HCT116 (cell line): ENCODE results near the gene STAG1. TPM values are rescaled to one million over a fixed set of nuclear protein-coding genes. Genes with fewer than 3 reads are reported as not detected.
A peak's percentile ranks its signal among the peaks of the same experiment; 100 is the strongest.

Experiments
- ATAC-seq: fragments of 200-7000 bp; cut with Tn5 transposase; 2 replicates; pipeline ENCODE4 v1.9.1; 2020; ENCODE audit warnings: mild to moderate bottlenecking, moderate library complexity
- BruUV-seq: library from RNA; stranded (reverse); fragments of 400-500 nt; replicated peaks from 2 replicates; lab custom pipeline; 2021; lab: Mats Ljungman, UMichigan
- CTCF ChIA-PET: fragments of 300-600 bp; sonication (Branson Sonifier 250); formaldehyde crosslinking; loops from one replicate; lab custom pipeline; 2021; ENCODE audit warnings: antibody characterized with exemption; lab: Charles Lee
- POLR2A ChIA-PET: fragments of 300-600, 350-600 bp; sonication (Branson Sonifier 250); formaldehyde crosslinking; loops from one replicate; lab custom pipeline; 2021; ENCODE audit warnings: antibody characterized with exemption; lab: Charles Lee
- RAD21 ChIA-PET, 2 experiments: fragments of 300-600 bp; sonication (Branson Sonifier 250); formaldehyde crosslinking; loops; one replicate each; lab custom pipeline; 2023; ENCODE audit warnings: low total read pairs in 2 of 2; ENCODE audit not compliant: uncharacterized antibody in 2 of 2, unreplicated experiment in 2 of 2, low non-redundant PET in 1 of 2; lab: Charles Lee
- DNase-seq: peaks from one replicate; pipeline ENCODE4 v3.0.0-alpha.2; 2010; ENCODE audit warnings: low read depth, low spot score
- H2AFZ ChIP-seq: fragments of 200-600 bp; shearing (Covaris generic), sonication (generic); 2 replicates; pipeline ENCODE4 v1.6.1; 2017; ENCODE audit warnings: low read depth, mixed run types, mixed read lengths, antibody characterized with exemption, low read length; ENCODE audit not compliant: poor library complexity, severe bottlenecking
- H3K27ac ChIP-seq: 2 replicates; pipeline ENCODE4 v1.5.1; 2012; ENCODE audit warnings: low read depth, low read length
- H3K27me3 ChIP-seq: fragments of 200-600 bp; sonication (generic); 2 replicates; pipeline ENCODE4 v1.6.1; 2016; ENCODE audit warnings: mixed run types, low read length, mixed read lengths; ENCODE audit not compliant: insufficient read depth
- H3K36me3 ChIP-seq, 2 experiments: fragments of 200-500 bp in 1 of 2; fragments of 200-600 bp in 1 of 2; sonication (Bioruptor generic) in 1 of 2; sonication (generic) in 1 of 2; 2 replicates each; pipeline versions ENCODE4 v1.5.1 to v1.6.1; 2014 to 2016; ENCODE audit warnings: low read length in 2 of 2, inconsistent platforms in 1 of 2, mixed read lengths in 1 of 2, mixed run types in 1 of 2; ENCODE audit not compliant: insufficient read depth in 2 of 2, control insufficient read depth in 1 of 2
- H3K4me1 ChIP-seq, 2 experiments: fragments of 200-600 bp in 1 of 2; sonication (generic) in 1 of 2; 2 replicates each; pipeline versions ENCODE4 v1.5.1 to v1.6.1; 2012 to 2017; ENCODE audit warnings: low read length in 2 of 2, inconsistent platforms in 1 of 2, mild to moderate bottlenecking in 1 of 2, mixed read lengths in 1 of 2, mixed run types in 1 of 2, moderate library complexity in 1 of 2; ENCODE audit not compliant: insufficient read depth in 2 of 2, control insufficient read depth in 1 of 2
- H3K4me2 ChIP-seq: fragments of 200-600 bp; sonication (generic); 2 replicates; pipeline ENCODE4 v1.6.1; 2017; ENCODE audit warnings: mixed run types, low read length, mixed read lengths
- H3K4me3 ChIP-seq, 2 experiments: fragments of 200-600 bp in 1 of 2; sonication (generic) in 1 of 2; replicated peaks in 1 of 2; 2 replicates each; pipeline ENCODE4 v1.5.1; 2011 to 2016; ENCODE audit warnings: low read length in 2 of 2, control low read depth in 1 of 2, low read depth in 1 of 2, mild to moderate bottlenecking in 1 of 2, mixed read lengths in 1 of 2, mixed run types in 1 of 2
- H3K79me2 ChIP-seq: fragments of 200-600 bp; sonication (generic); 2 replicates; pipeline ENCODE4 v1.6.1; 2017; ENCODE audit warnings: mild to moderate bottlenecking, mixed run types, low read length, moderate library complexity, mixed read lengths; ENCODE audit not compliant: insufficient read depth
- H3K9ac ChIP-seq: fragments of 200-600 bp; sonication (generic); 2 replicates; pipeline ENCODE4 v1.6.1; 2016; ENCODE audit warnings: low read length, mixed read lengths
- H3K9me2 ChIP-seq: fragments of 200-600 bp; sonication (generic), shearing (Covaris generic); 2 replicates; pipeline ENCODE4 v1.6.1; 2017; ENCODE audit warnings: mixed run types, mild to moderate bottlenecking, moderate library complexity; ENCODE audit not compliant: insufficient read depth
- H3K9me3 ChIP-seq, 2 experiments: fragments of 200-500 bp in 1 of 2; fragments of 200-600 bp in 1 of 2; sonication (Bioruptor generic) in 1 of 2; sonication (generic) in 1 of 2; 2 replicates each; pipeline ENCODE4 v1.6.1; 2014 to 2017; ENCODE audit warnings: low read length in 2 of 2, mixed read lengths in 2 of 2, inconsistent platforms in 1 of 2, low read depth in 1 of 2, mild to moderate bottlenecking in 1 of 2, mixed run types in 1 of 2, moderate library complexity in 1 of 2; ENCODE audit not compliant: control insufficient read depth in 1 of 2, insufficient read depth in 1 of 2
- H4K20me1 ChIP-seq: fragments of 200-600 bp; sonication (generic), shearing (Covaris generic); 2 replicates; pipeline ENCODE4 v1.6.1; 2017; ENCODE audit warnings: mixed run types, mild to moderate bottlenecking, moderate library complexity; ENCODE audit not compliant: insufficient read depth
- EZH2 ChIP-seq: fragments of 200-600 bp; sonication (generic); IDR thresholded peaks from 2 replicates; pipeline ENCODE4 v1.6.1; 2017; ENCODE audit warnings: antibody characterized with exemption, mixed run types
- FOSL1 ChIP-seq: IDR thresholded peaks from 2 replicates; pipeline ENCODE4 v1.6.1; 2012; ENCODE audit warnings: low read depth
- RAD21 ChIP-seq: IDR thresholded peaks from 2 replicates; pipeline ENCODE4 v1.6.1; 2012; ENCODE audit warnings: low read depth, mild to moderate bottlenecking
- intact Hi-C: fragments of 100-400 bp; cut with micrococcal nuclease; formaldehyde crosslinking; loops from 2 replicates; pipeline ENCODE4 v1.10.0; 2022
- total RNA-seq: library from RNA; stranded (reverse); gene quantifications from one replicate; pipeline ENCODE4 v1.2.1, GENCODE V29; 2021; ENCODE audit not compliant: unreplicated experiment
- TF ChIP-seq, protein P1 (sequence below): IDR thresholded peaks from 2 replicates; pipeline ENCODE4 v1.6.1; 2012; ENCODE audit warnings: low read depth
- TF ChIP-seq, protein P2 (sequence below), 3 experiments: fragments of 200-600 bp in 1 of 3; sonication (generic) in 1 of 3; IDR thresholded peaks in 2 of 3; conservative IDR thresholded peaks in 1 of 3; 2 replicates each; pipeline ENCODE4 v1.5.1; 2012 to 2017; ENCODE audit warnings: low read depth in 2 of 3, low read length in 2 of 3, antibody characterized with exemption in 1 of 3, borderline replicate concordance in 1 of 3, control low read depth in 1 of 3, mild to moderate bottlenecking in 1 of 3, mixed read lengths in 1 of 3, mixed run types in 1 of 3, moderate library complexity in 1 of 3; ENCODE audit not compliant: insufficient read depth in 1 of 3

The STAG1 gene
- total RNA-seq, 1 experiment from 2014 or later = 29.4 TPM

DNA sequence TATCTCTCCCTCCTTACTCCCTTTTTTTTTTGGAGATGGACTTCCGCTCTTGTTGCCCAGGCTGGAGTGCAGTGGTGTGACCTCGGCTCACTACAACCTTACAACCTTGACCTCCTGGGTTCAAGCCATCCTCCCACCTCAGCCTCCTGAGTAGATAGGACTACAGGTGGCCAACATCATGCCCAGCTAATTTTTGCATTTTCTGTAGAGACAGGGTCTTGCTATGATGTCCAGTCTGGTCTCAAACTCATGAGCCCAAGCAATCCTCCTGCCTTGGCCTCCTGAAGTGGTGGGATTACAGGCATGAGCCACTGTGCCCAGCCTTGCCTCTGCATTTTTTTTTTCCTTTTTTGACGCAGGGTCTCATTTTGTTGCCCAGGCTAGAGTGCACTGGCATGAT lies 17.1 kb downstream of the STAG1 start (continued):
- TF ChIP-seq, protein P1, sequence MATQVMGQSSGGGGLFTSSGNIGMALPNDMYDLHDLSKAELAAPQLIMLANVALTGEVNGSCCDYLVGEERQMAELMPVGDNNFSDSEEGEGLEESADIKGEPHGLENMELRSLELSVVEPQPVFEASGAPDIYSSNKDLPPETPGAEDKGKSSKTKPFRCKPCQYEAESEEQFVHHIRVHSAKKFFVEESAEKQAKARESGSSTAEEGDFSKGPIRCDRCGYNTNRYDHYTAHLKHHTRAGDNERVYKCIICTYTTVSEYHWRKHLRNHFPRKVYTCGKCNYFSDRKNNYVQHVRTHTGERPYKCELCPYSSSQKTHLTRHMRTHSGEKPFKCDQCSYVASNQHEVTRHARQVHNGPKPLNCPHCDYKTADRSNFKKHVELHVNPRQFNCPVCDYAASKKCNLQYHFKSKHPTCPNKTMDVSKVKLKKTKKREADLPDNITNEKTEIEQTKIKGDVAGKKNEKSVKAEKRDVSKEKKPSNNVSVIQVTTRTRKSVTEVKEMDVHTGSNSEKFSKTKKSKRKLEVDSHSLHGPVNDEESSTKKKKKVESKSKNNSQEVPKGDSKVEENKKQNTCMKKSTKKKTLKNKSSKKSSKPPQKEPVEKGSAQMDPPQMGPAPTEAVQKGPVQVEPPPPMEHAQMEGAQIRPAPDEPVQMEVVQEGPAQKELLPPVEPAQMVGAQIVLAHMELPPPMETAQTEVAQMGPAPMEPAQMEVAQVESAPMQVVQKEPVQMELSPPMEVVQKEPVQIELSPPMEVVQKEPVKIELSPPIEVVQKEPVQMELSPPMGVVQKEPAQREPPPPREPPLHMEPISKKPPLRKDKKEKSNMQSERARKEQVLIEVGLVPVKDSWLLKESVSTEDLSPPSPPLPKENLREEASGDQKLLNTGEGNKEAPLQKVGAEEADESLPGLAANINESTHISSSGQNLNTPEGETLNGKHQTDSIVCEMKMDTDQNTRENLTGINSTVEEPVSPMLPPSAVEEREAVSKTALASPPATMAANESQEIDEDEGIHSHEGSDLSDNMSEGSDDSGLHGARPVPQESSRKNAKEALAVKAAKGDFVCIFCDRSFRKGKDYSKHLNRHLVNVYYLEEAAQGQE = no peak
- no peak for TF ChIP-seq RAD21
- no peak for TF ChIP-seq FOSL1

DNA sequence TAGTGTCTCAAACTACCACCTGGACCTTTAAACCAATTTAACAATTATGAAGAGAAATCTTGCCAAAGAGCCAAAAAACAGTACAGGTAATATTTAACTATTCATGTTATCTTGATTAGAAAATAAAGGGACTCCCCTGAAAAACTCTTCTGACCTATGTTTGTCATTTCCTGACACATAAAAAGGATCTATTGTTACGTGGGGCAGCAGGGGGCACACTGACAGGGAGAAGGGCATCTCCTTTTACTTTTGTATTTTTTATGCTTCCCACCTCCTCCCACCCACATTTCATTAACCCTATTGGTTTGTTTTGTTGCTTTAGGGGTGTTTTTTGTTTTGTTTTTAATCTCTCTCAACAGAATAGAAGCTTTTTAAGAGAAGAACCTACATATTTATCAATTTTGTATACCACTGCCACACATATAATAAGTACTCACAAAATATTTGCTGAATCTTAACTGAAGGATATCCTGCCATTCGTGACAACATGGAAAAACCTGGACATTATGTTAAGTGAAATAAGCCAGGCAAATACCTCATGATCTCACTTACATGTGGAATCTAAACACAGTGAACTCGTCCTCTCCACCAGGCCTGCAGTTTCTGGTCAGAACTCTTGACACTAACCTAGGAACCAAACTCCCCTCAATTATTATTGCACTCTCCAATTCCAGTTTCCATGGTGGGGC lies 17.7 kb downstream of the STAG1 start:
- TF ChIP-seq EZH2 = no peak
- TF ChIP-seq, protein P2, sequence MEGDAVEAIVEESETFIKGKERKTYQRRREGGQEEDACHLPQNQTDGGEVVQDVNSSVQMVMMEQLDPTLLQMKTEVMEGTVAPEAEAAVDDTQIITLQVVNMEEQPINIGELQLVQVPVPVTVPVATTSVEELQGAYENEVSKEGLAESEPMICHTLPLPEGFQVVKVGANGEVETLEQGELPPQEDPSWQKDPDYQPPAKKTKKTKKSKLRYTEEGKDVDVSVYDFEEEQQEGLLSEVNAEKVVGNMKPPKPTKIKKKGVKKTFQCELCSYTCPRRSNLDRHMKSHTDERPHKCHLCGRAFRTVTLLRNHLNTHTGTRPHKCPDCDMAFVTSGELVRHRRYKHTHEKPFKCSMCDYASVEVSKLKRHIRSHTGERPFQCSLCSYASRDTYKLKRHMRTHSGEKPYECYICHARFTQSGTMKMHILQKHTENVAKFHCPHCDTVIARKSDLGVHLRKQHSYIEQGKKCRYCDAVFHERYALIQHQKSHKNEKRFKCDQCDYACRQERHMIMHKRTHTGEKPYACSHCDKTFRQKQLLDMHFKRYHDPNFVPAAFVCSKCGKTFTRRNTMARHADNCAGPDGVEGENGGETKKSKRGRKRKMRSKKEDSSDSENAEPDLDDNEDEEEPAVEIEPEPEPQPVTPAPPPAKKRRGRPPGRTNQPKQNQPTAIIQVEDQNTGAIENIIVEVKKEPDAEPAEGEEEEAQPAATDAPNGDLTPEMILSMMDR (IDR thresholded peaks at IDR 0.05 in 2 of 3, conservative IDR thresholded peaks at IDR 0.05 in 1 of 3; ENCODE audit: borderline replicate concordance in 1 of 3, insufficient read depth in 1 of 3, low read depth in 2 of 3, low read length in 2 of 3) = peak in 2 of 3 experiments; percentile 24 to 38; a peak in 2 of 6 replicates
- Histone ChIP-seq H3K79me2 (peaks cover 94% of the 10 kb centered on the region), H3K9me2 (no peaks in the 10 kb centered on the region), H4K20me1 (no peaks in the 10 kb centered on the region), H3K4me3 (no peak overlapping the region), H3K4me2 (peak overlapping the region; percentile 19), H3K27ac (no peak overlapping the region), H3K9me3 (no peaks in the 10 kb centered on the region), H2AFZ (no peak overlapping the region), H3K36me3 (no peaks in the 10 kb centered on the region), H3K9ac (no peak overlapping the region), H3K27me3 (no peaks in the 10 kb centered on the region), H3K4me1 (peaks cover 16 to 26% of the 10 kb centered on the region in 2 experiments)
- POLR2A ChIA-PET = no interaction called here
- no TSS peak for BruUV-seq
- RAD21 ChIA-PET = no interaction called here
- ATAC-seq = peak; percentile 63
- CTCF ChIA-PET = no interaction called here
- DNase-seq = no peak
- intact Hi-C loops = no loop called here
